GM23248 (cell line): ENCODE results near the gene NDUFB11.

Experiments used
- EZH2 ChIP-seq: fragments of 200-600 bp; sonication (generic); IDR thresholded peaks from 2 replicates; pipeline ENCODE4 v1.6.1; 2018; ENCODE audit warnings: antibody characterized with exemption, mild to moderate bottlenecking; ENCODE audit not compliant: insufficient read depth, poor library complexity, severe bottlenecking
- EZH2phosphoT487 ChIP-seq: fragments of 200-600 bp; sonication (generic); IDR thresholded peaks from 2 replicates; pipeline ENCODE4 v1.6.1; 2018; ENCODE audit warnings: antibody characterized with exemption, moderate library complexity, mild to moderate bottlenecking, low read depth; ENCODE audit not compliant: insufficient read depth

- no peak for TF ChIP-seq EZH2
- TF ChIP-seq EZH2phosphoT487 = no peak
These were observed 4.4 kb upstream of the NDUFB11 start for GRCh38 chrX:47148946-47149345.
